ENCODE data around the gene SESN3. TPM values are rescaled to one million over a fixed set of nuclear protein-coding genes. Genes with fewer than 3 reads are reported as not detected.
"Not testable (repeated sequence)": the region's sequence is repeated elsewhere in the genome, so short reads cannot be mapped to it uniquely, and the experiment has no call there.

The SESN3 gene
- total RNA-seq, 1 experiment from 2014 or later, result 36.8 TPM

DNA sequence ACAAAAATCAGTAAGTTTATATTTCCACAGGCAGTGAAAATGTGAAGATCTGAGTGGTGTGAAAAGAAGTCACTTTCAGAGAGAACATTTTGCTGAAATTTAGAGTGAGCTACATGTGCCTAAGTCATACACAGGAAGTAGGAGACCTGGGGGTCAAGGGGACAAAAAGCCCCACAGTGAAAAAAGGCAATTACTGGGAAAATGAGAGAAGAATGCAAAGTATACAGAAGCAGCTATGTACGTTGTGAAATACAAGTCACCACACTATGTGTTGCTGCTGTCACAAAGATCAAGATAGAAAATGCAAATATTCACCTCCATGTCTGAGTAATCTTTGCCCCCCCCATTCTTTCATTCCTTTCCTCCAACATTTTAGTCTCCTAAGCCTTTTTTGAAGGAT, 21.6 kb upstream of the SESN3 start:
- no peak overlapping the region for H2AFZ ChIP-seq (ENCODE audit: low read length)
- no peak overlapping the region for H3K27ac ChIP-seq (ENCODE audit: insufficient read length, low read depth, low read length)

DNA sequence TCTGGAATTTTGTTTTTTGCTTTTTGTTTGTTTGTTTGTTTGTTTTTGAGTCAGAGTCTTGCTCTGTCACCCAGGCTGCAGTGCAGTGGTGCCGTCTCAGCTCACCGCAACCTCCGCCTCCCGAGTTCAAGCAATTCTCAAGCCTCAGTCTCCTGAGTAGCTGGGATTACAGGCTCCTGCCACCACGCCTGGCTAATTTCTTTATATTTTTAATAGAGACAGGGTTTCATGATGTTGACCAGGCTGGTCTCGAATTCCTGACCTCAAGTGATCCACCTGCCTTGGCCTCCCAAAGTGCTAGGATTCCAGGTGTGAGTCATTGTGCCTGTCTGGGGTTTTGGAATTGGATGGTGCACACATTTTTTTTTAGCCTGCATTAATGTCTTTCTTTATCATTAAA, 20.9 kb upstream of the SESN3 start:
- not testable (repeated sequence) for H4K20me1 ChIP-seq (ENCODE audit: control insufficient read depth, insufficient read depth, insufficient read length); H3K9ac ChIP-seq (ENCODE audit: extremely low read depth, insufficient read length, low read length); H3T11ph ChIP-seq (ENCODE audit: low read length); H4K91ac ChIP-seq (ENCODE audit: insufficient read length, low read depth, low read length); H3K4me3 Mint-ChIP-seq; H3K4me2 ChIP-seq (ENCODE audit: insufficient read depth, insufficient read length, low read length); H3K4ac ChIP-seq (ENCODE audit: low read depth, low read length); H3K79me2 ChIP-seq (ENCODE audit: insufficient read depth, low read length); H3K23ac ChIP-seq (ENCODE audit: insufficient read length, low read depth, low read length); H2AFZ ChIP-seq (ENCODE audit: low read length); H4K8ac ChIP-seq (replicated peaks; ENCODE audit: insufficient read length, low read depth, low read length); H3K27me3 ChIP-seq (ENCODE audit: insufficient read depth, low read length); H3K79me1 ChIP-seq (ENCODE audit: insufficient read depth, low read depth, low read length, poor library complexity, severe bottlenecking); H3K14ac ChIP-seq (ENCODE audit: insufficient read depth, low read length); H2BK15ac ChIP-seq (ENCODE audit: low read depth, low read length); DNase-seq; H4K5ac ChIP-seq (ENCODE audit: insufficient read length, low read depth, low read length); H3K9me3 Mint-ChIP-seq; H3K23me2 ChIP-seq (ENCODE audit: insufficient read length, low read depth, low read length, poor library complexity, severe bottlenecking); H3K36me3 Mint-ChIP-seq (ENCODE audit: insufficient read depth in 1 of 3, low read depth in 3 of 3); H3K18ac ChIP-seq (ENCODE audit: insufficient read length, low read depth, low read length); H2BK20ac ChIP-seq (ENCODE audit: low read depth, low read length, poor library complexity, severe bottlenecking); H2BK120ac ChIP-seq (ENCODE audit: low read depth, low read length, poor library complexity, severe bottlenecking); H3K9me3 ChIP-seq (ENCODE audit: control insufficient read depth, low read depth, low read length); H2BK12ac ChIP-seq (ENCODE audit: insufficient read length, low read depth, low read length); H3K27me3 Mint-ChIP-seq (ENCODE audit: low read depth); H2AK5ac ChIP-seq (ENCODE audit: insufficient read length, low read length); H3K56ac ChIP-seq (ENCODE audit: insufficient read length, low read depth, low read length); H3K27ac ChIP-seq (ENCODE audit: insufficient read length, low read depth, low read length); H2BK5ac ChIP-seq (ENCODE audit: insufficient read length, low read length)
- H3K4me1 ChIP-seq (ENCODE audit: insufficient read depth, low read length), result peaks cover 32% of the 10 kb centered on the region
- Mint-ChIP-seq H3K27ac (peak overlapping the region in 1 of 3 experiments; percentile 6; a peak in 1 of 7 replicates), H3K4me1 (peaks cover 76% of the 10 kb centered on the region in 2 experiments)
- no CpG with 5 or more reads among the region's 6 CpGs for WGBS (ENCODE audit: extremely low coverage, insufficient read length, low lambda C conversion rate)

More for the DNA sequence above, 21.6 kb upstream of the SESN3 start:
- no peaks in the 10 kb centered on the region for H3K23me2 ChIP-seq (ENCODE audit: insufficient read length, low read depth, low read length, poor library complexity, severe bottlenecking)
- H3K18ac ChIP-seq (ENCODE audit: insufficient read length, low read depth, low read length), result no peak overlapping the region
- no peak overlapping the region for H2BK12ac ChIP-seq (ENCODE audit: insufficient read length, low read depth, low read length)
- H2BK5ac ChIP-seq (ENCODE audit: insufficient read length, low read length), result no peak overlapping the region
- H3K23ac ChIP-seq (ENCODE audit: insufficient read length, low read depth, low read length), result no peak overlapping the region
- H4K91ac ChIP-seq (ENCODE audit: insufficient read length, low read depth, low read length), result no peak overlapping the region
- H3K79me2 ChIP-seq (ENCODE audit: insufficient read depth, low read length), result no peaks in the 10 kb centered on the region
- Mint-ChIP-seq H3K27me3 (ENCODE audit: low read depth) (no peaks in the 10 kb centered on the region), H3K4me1 (peaks cover 73 to 75% of the 10 kb centered on the region in 2 experiments), H3K4me3 (no peak overlapping the region), H3K9me3 (no peaks in the 10 kb centered on the region), H3K27ac (peak overlapping the region in 1 of 3 experiments; percentile 72; a peak in 2 of 7 replicates), H3K36me3 (ENCODE audit: insufficient read depth in 1 of 3, low read depth in 3 of 3) (no peaks in the 10 kb centered on the region)
- H2BK120ac ChIP-seq (ENCODE audit: low read depth, low read length, poor library complexity, severe bottlenecking), result no peak overlapping the region
- no peak overlapping the region for H2BK20ac ChIP-seq (ENCODE audit: low read depth, low read length, poor library complexity, severe bottlenecking)
- no peak overlapping the region for H2BK15ac ChIP-seq (ENCODE audit: low read depth, low read length)
- no peak overlapping the region for H3K14ac ChIP-seq (ENCODE audit: insufficient read depth, low read length)
- DNase-seq, result no peak
- no peaks in the 10 kb centered on the region for H3K27me3 ChIP-seq (ENCODE audit: insufficient read depth, low read length)
- TF ChIP-seq, protein P1, sequence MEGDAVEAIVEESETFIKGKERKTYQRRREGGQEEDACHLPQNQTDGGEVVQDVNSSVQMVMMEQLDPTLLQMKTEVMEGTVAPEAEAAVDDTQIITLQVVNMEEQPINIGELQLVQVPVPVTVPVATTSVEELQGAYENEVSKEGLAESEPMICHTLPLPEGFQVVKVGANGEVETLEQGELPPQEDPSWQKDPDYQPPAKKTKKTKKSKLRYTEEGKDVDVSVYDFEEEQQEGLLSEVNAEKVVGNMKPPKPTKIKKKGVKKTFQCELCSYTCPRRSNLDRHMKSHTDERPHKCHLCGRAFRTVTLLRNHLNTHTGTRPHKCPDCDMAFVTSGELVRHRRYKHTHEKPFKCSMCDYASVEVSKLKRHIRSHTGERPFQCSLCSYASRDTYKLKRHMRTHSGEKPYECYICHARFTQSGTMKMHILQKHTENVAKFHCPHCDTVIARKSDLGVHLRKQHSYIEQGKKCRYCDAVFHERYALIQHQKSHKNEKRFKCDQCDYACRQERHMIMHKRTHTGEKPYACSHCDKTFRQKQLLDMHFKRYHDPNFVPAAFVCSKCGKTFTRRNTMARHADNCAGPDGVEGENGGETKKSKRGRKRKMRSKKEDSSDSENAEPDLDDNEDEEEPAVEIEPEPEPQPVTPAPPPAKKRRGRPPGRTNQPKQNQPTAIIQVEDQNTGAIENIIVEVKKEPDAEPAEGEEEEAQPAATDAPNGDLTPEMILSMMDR (conservative IDR thresholded peaks at IDR 0.05), result no peak
- H4K20me1 ChIP-seq (ENCODE audit: control insufficient read depth, insufficient read depth, insufficient read length), result no peaks in the 10 kb centered on the region
- H3K4me1 ChIP-seq (ENCODE audit: insufficient read depth, low read length), result peaks cover 32% of the 10 kb centered on the region
- no peak overlapping the region for H4K5ac ChIP-seq (ENCODE audit: insufficient read length, low read depth, low read length)
- no peak overlapping the region for H4K8ac ChIP-seq (replicated peaks; ENCODE audit: insufficient read length, low read depth, low read length)
- no peak overlapping the region for H3K4me2 ChIP-seq (ENCODE audit: insufficient read depth, insufficient read length, low read length)
- no CpG with 5 or more reads among the region's 1 CpG for WGBS (ENCODE audit: extremely low coverage, insufficient read length, low lambda C conversion rate)
- H3T11ph ChIP-seq (ENCODE audit: low read length), result no peak overlapping the region
- H3K56ac ChIP-seq (ENCODE audit: insufficient read length, low read depth, low read length), result no peak overlapping the region
- H3K79me1 ChIP-seq (ENCODE audit: insufficient read depth, low read depth, low read length, poor library complexity, severe bottlenecking), result no peaks in the 10 kb centered on the region
- H3K9me3 ChIP-seq (ENCODE audit: control insufficient read depth, low read depth, low read length), result no peaks in the 10 kb centered on the region
- no peak overlapping the region for H2AK5ac ChIP-seq (ENCODE audit: insufficient read length, low read length)
- H3K9ac ChIP-seq (ENCODE audit: extremely low read depth, insufficient read length, low read length), result no peak overlapping the region
- no peak overlapping the region for H3K4ac ChIP-seq (ENCODE audit: low read depth, low read length)

Measured in H9 (cell line).